Right renal pelvis (tissue), 4 donors: ENCODE measurements around the gene DES. TPM values are rescaled to one million over a fixed set of nuclear protein-coding genes. Genes with fewer than 3 reads are reported as not detected.
A peak's percentile ranks its signal among the peaks of the same experiment; 100 is the strongest.

ENCODE experiments used
- DNase-seq, 4 donors: peaks; one replicate each; pipeline ENCODE4 v3.0.0-alpha.2; 2013; ENCODE audit warnings: low read depth in 4 of 4, low spot score in 3 of 4, missing footprints in 1 of 4
- polyA plus RNA-seq, 4 donors: library from polyadenylated mRNA; unstranded; fragments of 120-200 nt; gene quantifications; one replicate each; pipeline ENCODE4 v1.2.1, GENCODE V29; 2013; ENCODE audit not compliant: insufficient read length in 4 of 4

DES gene
- polyA plus RNA-seq, 4 donors = 5.9 to 6.8 (median 6.6) TPM

- DNase-seq = no peak
These were observed 52.3 kb downstream of the DES start for GRCh38 chr2:219470429-219470828.

GRCh38 chr2:219471476-219472371 lies 53.5 kb downstream of the DES start:
- no peak for DNase-seq

GRCh38 chr2:219472629-219473187 lies 54.5 kb downstream of the DES start:
- DNase-seq = no peak

- DNase-seq = no peak
These were observed 55.3 kb downstream of the DES start for GRCh38 chr2:219473511-219473910.

GRCh38 chr2:219474285-219475060 lies 56.3 kb downstream of the DES start:
- DNase-seq = no peak

GRCh38 chr2:219475278-219475677 lies 57.1 kb downstream of the DES start:
- DNase-seq = no peak

- DNase-seq = peak in 1 of 4 donors; percentile 44
These were observed 57.8 kb downstream of the DES start for GRCh38 chr2:219475697-219476651.

Other genes starting within 250 kb of the DES start
- gene SLC23A3, start 248.3 kb upstream of the DES start, polyA plus RNA-seq = 10 to 100 TPM; 14.8 to 23.3 (median 18.8) TPM
- 10 to 100 TPM; 66.2 to 75.3 (median 70.5) TPM for gene CNPPD1, start 241.5 kb upstream of the DES start, polyA plus RNA-seq
- gene RETREG2, start 240.1 kb upstream of the DES start, polyA plus RNA-seq = 100 to 1,000 TPM; 110 to 129 (median 121) TPM
- 10 to 100 TPM; 40.5 to 46.5 (median 43.2) TPM for gene ZFAND2B, start 211.6 kb upstream of the DES start, polyA plus RNA-seq
- gene ABCB6, start 199.4 kb upstream of the DES start, polyA plus RNA-seq = 10 to 100 TPM; 32.4 to 40.3 (median 36.8) TPM
- gene ATG9A, start 188.7 kb upstream of the DES start, polyA plus RNA-seq = 10 to 100 TPM; 43.5 to 49.3 (median 45.6) TPM
- 10 to 100 TPM; 40.5 to 59.2 (median 50.4) TPM for gene ANKZF1, start 188.6 kb upstream of the DES start, polyA plus RNA-seq
- 10 to 100 TPM; 21.3 to 28.2 (median 24.2) TPM for gene GLB1L, start 172.9 kb upstream of the DES start, polyA plus RNA-seq
- 10 to 100 TPM; 36.3 to 41.8 (median 37.8) TPM for gene STK16, start 172.9 kb upstream of the DES start, polyA plus RNA-seq
- under 1 TPM; 0.87 to 0.97 (median 0.92) TPM for gene TUBA4B, start 165.1 kb upstream of the DES start, polyA plus RNA-seq
- gene TUBA4A, start 164.5 kb upstream of the DES start, polyA plus RNA-seq = 10 to 100 TPM; 34.0 to 60.1 (median 37.1) TPM
- 10 to 100 TPM; 73.3 to 89.5 (median 76.2) TPM for gene DNAJB2, start 139.0 kb upstream of the DES start, polyA plus RNA-seq
- under 1 TPM in 2 of 4 donors, not detected in 2; 0.31 to 0.56 TPM for gene PTPRN, start 109.0 kb upstream of the DES start, polyA plus RNA-seq
- not detected for gene RESP18, start 85.6 kb upstream of the DES start, polyA plus RNA-seq
- 10 to 100 TPM; 54.2 to 67.5 (median 58.2) TPM for gene DNPEP, start 30.5 kb upstream of the DES start, polyA plus RNA-seq
- gene SPEG, start 16.5 kb downstream of the DES start, polyA plus RNA-seq = 10 to 100 TPM; 10.3 to 15.2 (median 13.3) TPM
- 10 to 100 TPM; 35.0 to 42.9 (median 36.4) TPM for gene GMPPA, start 80.5 kb downstream of the DES start, polyA plus RNA-seq
- gene ASIC4, start 96.1 kb downstream of the DES start, polyA plus RNA-seq = under 1 TPM; 0.07 to 0.18 (median 0.16) TPM
- 10 to 100 TPM; 23.8 to 46.3 (median 30.1) TPM for gene CHPF, start 125.4 kb downstream of the DES start, polyA plus RNA-seq
- 1 to 10 TPM; 2.0 to 4.0 (median 2.8) TPM for gene TMEM198, start 125.7 kb downstream of the DES start, polyA plus RNA-seq
- 100 to 1,000 TPM; 122 to 193 (median 147) TPM for gene OBSL1, start 153.2 kb downstream of the DES start, polyA plus RNA-seq
- 1 to 10 TPM in 3 of 4 donors, under 1 TPM in 1; 0.51 to 2.0 (median 1.6) TPM for gene INHA, start 153.9 kb downstream of the DES start, polyA plus RNA-seq
- gene STK11IP, start 179.5 kb downstream of the DES start, polyA plus RNA-seq = 10 to 100 TPM; 21.4 to 32.5 (median 24.9) TPM
- gene SLC4A3, start 209.3 kb downstream of the DES start, polyA plus RNA-seq = 10 to 100 TPM in 1 of 4 donors, 1 to 10 TPM in 3; 8.2 to 10.6 (median 9.0) TPM